ENCODE results near the gene CEP162. TPM values are rescaled to one million over a fixed set of nuclear protein-coding genes. Genes with fewer than 3 reads are reported as not detected.

CEP162 gene, protein sequence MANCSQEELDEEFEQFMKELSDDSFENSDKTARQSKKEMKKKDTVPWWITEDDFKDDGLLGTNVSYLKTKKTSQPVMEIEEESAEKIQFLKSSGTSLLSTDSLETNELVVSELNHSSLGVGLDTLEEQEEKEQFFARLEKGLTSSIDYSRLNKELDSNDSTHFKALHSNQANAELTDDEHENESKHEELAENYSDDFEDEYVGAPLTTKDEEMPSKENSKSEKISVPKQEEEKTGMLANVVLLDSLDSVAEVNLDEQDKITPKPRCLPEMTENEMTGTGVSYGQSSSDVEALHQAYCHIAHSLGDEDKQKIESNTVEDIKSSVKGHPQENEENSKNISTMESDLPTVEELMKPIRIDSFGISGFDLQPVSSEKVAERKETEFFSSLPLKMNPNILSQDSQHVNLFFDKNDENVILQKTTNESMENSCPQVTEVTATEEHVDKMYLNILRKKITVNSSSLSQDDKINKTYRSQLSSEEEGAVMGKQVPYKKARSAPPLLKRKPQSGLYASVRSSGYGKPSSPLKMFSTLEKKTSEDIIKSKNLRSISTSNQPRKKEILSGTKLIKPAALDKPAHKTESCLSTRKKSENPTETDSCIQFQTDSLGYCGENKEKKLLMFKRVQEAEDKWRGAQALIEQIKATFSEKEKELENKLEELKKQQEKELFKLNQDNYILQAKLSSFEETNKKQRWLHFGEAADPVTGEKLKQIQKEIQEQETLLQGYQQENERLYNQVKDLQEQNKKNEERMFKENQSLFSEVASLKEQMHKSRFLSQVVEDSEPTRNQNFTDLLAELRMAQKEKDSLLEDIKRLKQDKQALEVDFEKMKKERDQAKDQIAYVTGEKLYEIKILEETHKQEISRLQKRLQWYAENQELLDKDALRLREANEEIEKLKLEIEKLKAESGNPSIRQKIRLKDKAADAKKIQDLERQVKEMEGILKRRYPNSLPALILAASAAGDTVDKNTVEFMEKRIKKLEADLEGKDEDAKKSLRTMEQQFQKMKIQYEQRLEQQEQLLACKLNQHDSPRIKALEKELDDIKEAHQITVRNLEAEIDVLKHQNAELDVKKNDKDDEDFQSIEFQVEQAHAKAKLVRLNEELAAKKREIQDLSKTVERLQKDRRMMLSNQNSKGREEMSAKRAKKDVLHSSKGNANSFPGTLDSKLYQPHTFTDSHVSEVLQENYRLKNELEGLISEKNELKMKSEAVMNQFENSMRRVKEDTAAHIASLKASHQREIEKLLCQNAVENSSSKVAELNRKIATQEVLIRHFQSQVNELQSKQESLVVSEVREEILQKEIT (N-terminal part only)
- total RNA-seq (ENCODE audit: low replicate concordance): 22.0 and 28.8 TPM in 2 replicates

DNA sequence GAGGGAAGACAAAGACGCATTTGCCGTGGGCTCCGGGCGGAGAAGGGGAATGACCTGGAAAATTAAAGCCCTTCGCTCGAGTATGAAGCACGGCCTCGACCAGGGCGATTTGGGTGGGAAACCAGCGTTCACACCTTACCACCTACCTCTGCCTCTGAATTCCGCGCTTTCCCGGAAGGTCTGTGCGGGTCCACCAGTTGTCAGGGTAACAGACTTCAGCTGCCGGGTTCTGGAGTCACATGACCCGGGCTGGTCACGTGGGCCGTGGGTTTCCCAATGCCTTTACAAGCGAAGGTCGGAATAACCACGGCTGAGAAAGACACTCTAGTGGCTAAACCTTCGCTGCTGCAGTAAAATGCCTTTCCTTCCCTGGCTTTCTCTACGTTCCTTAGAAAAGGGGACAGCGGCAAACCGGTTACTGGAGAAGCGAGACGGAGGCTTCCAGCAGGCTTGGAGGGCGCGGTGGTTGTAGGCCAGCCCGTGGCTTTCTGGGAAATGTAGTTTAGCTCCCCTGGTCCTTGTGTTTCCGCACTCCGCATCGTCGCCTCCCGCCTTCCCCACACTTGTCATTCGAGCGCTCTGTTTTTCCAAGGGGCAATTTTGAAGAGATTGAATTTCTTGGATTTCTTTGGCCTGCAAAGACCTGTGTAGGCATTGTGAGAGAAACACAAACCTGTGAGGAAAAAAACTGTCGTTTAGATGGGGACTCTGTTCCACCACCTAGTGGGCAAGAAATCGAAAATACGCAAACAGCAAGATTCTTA, at the start of gene CEP162:
Gene CEP162, minus strand, starts transcription at position 210 of the 764 bp plus-strand sequence. CDS start 1,250 bp downstream, outside the sequence.
- Mint-ChIP-seq H3K4me3 (peak within 1 kb of the TSS; percentile 94), H3K36me3 (no peaks in the 10 kb centered on the region), H3K4me1 (peaks cover 16% of the 10 kb centered on the region), H3K9me3 (no peaks in the 10 kb centered on the region), H3K27ac (peak within 1 kb of the TSS; percentile 95), H3K27me3 (ENCODE audit: insufficient read depth, low read depth) (peaks cover 3% of the 10 kb centered on the region)
- peak within 1 kb of the TSS; percentile 100 for H2AFZ ChIP-seq (replicated peaks)
- H4K20me1 ChIP-seq (ENCODE audit: low read depth): no peaks in the 10 kb centered on the region
- H3K4me2 ChIP-seq: peak within 1 kb of the TSS; percentile 86
- H3F3A ChIP-seq (ENCODE audit: low read depth): no peaks in the 10 kb centered on the region
- peak within 1 kb of the TSS; percentile 88 for H3K4me3 ChIP-seq
- no peaks in the 10 kb centered on the region for H3K36me3 ChIP-seq
- TF ChIP-seq EZH2 (IDR thresholded peaks at IDR 0.05) (peak; percentile 62), EZH2phosphoT487 (IDR thresholded peaks at IDR 0.05) (no peak)
- TF ChIP-seq, protein P1, sequence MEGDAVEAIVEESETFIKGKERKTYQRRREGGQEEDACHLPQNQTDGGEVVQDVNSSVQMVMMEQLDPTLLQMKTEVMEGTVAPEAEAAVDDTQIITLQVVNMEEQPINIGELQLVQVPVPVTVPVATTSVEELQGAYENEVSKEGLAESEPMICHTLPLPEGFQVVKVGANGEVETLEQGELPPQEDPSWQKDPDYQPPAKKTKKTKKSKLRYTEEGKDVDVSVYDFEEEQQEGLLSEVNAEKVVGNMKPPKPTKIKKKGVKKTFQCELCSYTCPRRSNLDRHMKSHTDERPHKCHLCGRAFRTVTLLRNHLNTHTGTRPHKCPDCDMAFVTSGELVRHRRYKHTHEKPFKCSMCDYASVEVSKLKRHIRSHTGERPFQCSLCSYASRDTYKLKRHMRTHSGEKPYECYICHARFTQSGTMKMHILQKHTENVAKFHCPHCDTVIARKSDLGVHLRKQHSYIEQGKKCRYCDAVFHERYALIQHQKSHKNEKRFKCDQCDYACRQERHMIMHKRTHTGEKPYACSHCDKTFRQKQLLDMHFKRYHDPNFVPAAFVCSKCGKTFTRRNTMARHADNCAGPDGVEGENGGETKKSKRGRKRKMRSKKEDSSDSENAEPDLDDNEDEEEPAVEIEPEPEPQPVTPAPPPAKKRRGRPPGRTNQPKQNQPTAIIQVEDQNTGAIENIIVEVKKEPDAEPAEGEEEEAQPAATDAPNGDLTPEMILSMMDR (IDR thresholded peaks at IDR 0.05): peak; percentile 67
- peak within 1 kb of the TSS; percentile 29 for H3K9ac ChIP-seq
- H3K27me3 ChIP-seq: peaks cover 46% of the 10 kb centered on the region
- H3K27ac ChIP-seq: no peak within 1 kb of the TSS
- peaks cover 13% of the 10 kb centered on the region for H3K79me2 ChIP-seq (ENCODE audit: low read depth)
- no peaks in the 10 kb centered on the region for H3K4me1 ChIP-seq
- no peaks in the 10 kb centered on the region for H3K9me3 ChIP-seq (ENCODE audit: low read depth)
- peak; percentile 93 for DNase-seq (ENCODE audit: low spot score)

DNA sequence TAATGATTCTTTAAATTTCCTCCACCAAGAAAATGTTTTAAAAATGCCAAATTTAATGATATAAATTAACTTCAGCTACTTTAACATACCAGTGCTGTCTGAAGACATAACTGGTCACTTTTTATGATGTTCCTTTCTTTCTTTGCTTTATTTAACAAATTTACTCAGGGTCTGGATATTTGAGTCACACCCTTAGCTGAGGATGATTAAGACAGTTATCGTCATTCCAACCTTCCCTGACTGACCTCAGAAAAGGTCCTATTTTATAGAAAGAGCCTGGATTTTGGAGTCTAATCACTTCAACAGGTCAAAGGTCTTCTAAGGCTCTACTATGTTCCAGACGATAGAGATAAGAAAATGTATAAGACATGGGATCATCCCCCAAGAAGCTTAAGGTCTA, 47.4 kb upstream of the CEP162 start:
- H3K4me3 Mint-ChIP-seq: no peak overlapping the region
- no peak for DNase-seq (ENCODE audit: low spot score)
- no peaks in the 10 kb centered on the region for H3K36me3 ChIP-seq
- H4K20me1 ChIP-seq (ENCODE audit: low read depth): no peaks in the 10 kb centered on the region
- H3K27ac Mint-ChIP-seq: no peak overlapping the region
- no peak overlapping the region for H3K27ac ChIP-seq
- H3K27me3 ChIP-seq: no peaks in the 10 kb centered on the region
- H3K4me1 ChIP-seq: no peaks in the 10 kb centered on the region
- H3K27me3 Mint-ChIP-seq (ENCODE audit: insufficient read depth, low read depth): no peaks in the 10 kb centered on the region
- H3K9me3 Mint-ChIP-seq: no peaks in the 10 kb centered on the region
- no peaks in the 10 kb centered on the region for H3K4me1 Mint-ChIP-seq
- no peaks in the 10 kb centered on the region for H3K9me3 ChIP-seq (ENCODE audit: low read depth)
- H3K79me2 ChIP-seq (ENCODE audit: low read depth): no peaks in the 10 kb centered on the region
- no peak overlapping the region for H3K4me3 ChIP-seq
- no peaks in the 10 kb centered on the region for H3K36me3 Mint-ChIP-seq
- no peak overlapping the region for H2AFZ ChIP-seq (replicated peaks)
- no peak overlapping the region for H3K9ac ChIP-seq
- no peak overlapping the region for H3K4me2 ChIP-seq
- TF ChIP-seq EZH2phosphoT487 (IDR thresholded peaks at IDR 0.05) (no peak), EZH2 (IDR thresholded peaks at IDR 0.05) (no peak)
- TF ChIP-seq, protein P1 (IDR thresholded peaks at IDR 0.05): no peak
- no peaks in the 10 kb centered on the region for H3F3A ChIP-seq (ENCODE audit: low read depth)

Measured in neural progenitor cell (in vitro differentiated cells).